ENCODE results near the gene CHRNA4. TPM values are rescaled to one million over a fixed set of nuclear protein-coding genes. Genes with fewer than 3 reads are reported as not detected.

Gene CHRNA4
- total RNA-seq, 3 donors from 2014 or later, result not detected

DNA sequence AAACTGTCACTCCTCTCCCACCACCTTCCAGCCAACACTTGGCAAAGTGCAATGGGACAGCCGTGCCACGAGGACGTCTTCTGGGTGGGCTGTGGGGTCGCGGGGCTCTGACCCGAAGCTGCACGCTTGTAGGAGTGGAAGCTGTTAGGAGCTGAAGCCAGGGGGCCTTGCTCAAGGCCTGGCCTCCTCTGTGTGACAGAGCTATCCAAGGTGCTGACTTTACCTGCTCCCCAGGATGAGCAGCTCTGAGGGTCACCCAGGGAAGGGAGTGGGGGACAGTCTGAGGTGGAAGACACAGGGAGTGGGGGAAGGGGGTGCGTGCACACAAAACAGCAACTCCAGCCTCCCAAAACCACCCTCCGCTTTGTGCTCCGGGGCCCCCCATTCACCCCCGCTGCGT is 17.5 kb upstream of the CHRNA4 start:
- intact Hi-C loops (cut with DNase I; ENCODE audit: low total_unique reads), result no loop called here
- H3K4me3 ChIP-seq, result no peak overlapping the region
- no peaks in the 10 kb centered on the region for H3K36me3 ChIP-seq
- DNase-seq (ENCODE audit: low spot score in 2 of 2), result no peak
- TF ChIP-seq, protein P1, sequence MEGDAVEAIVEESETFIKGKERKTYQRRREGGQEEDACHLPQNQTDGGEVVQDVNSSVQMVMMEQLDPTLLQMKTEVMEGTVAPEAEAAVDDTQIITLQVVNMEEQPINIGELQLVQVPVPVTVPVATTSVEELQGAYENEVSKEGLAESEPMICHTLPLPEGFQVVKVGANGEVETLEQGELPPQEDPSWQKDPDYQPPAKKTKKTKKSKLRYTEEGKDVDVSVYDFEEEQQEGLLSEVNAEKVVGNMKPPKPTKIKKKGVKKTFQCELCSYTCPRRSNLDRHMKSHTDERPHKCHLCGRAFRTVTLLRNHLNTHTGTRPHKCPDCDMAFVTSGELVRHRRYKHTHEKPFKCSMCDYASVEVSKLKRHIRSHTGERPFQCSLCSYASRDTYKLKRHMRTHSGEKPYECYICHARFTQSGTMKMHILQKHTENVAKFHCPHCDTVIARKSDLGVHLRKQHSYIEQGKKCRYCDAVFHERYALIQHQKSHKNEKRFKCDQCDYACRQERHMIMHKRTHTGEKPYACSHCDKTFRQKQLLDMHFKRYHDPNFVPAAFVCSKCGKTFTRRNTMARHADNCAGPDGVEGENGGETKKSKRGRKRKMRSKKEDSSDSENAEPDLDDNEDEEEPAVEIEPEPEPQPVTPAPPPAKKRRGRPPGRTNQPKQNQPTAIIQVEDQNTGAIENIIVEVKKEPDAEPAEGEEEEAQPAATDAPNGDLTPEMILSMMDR (IDR thresholded peaks at IDR 0.05), result no peak
- TF ChIP-seq POLR2A (IDR thresholded peaks at IDR 0.05) (no peak), POLR2AphosphoS5 (IDR thresholded peaks at IDR 0.05) (no peak)
- H3K9me3 ChIP-seq, result no peaks in the 10 kb centered on the region
- H3K27me3 ChIP-seq, result peaks cover 3 to 98% of the 10 kb centered on the region in 2 donors
- H3K27ac ChIP-seq, result no peak overlapping the region
- no peaks in the 10 kb centered on the region for H3K4me1 ChIP-seq

DNA sequence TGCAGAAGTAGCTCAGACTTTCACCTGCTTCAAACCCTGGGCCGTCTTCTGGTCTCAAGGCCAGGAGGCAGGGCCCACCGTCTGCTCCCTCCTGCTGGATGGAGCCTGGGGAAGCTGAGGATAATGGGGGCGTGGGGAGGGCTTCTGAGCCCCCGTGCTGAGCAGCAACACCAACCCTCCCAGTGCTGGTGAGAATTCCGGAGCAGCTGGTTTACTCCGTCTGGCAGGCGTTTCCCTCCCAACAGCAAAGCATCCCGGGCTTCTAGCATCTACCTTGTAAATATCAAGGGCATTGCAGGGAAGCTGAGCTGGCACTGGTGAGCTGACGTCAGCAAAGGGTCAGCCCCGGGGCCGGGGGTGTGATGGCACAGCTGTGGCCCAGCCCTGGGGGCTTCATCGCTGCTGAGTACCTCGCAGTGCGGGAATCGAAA is 16.8 kb upstream of the CHRNA4 start:
- Histone ChIP-seq H3K9me3 (no peaks in the 10 kb centered on the region), H3K36me3 (no peaks in the 10 kb centered on the region), H3K4me1 (no peaks in the 10 kb centered on the region), H3K27ac (no peak overlapping the region), H3K27me3 (peaks cover 3 to 98% of the 10 kb centered on the region in 2 donors), H3K4me3 (no peak overlapping the region)
- intact Hi-C loops (cut with DNase I; ENCODE audit: low total_unique reads), result no loop called here
- DNase-seq (ENCODE audit: low spot score in 2 of 2), result no peak
- TF ChIP-seq POLR2A (IDR thresholded peaks at IDR 0.05), result no peak
- TF ChIP-seq, protein P1 (IDR thresholded peaks at IDR 0.05), result no peak
- TF ChIP-seq POLR2AphosphoS5 (IDR thresholded peaks at IDR 0.05), result no peak

DNA sequence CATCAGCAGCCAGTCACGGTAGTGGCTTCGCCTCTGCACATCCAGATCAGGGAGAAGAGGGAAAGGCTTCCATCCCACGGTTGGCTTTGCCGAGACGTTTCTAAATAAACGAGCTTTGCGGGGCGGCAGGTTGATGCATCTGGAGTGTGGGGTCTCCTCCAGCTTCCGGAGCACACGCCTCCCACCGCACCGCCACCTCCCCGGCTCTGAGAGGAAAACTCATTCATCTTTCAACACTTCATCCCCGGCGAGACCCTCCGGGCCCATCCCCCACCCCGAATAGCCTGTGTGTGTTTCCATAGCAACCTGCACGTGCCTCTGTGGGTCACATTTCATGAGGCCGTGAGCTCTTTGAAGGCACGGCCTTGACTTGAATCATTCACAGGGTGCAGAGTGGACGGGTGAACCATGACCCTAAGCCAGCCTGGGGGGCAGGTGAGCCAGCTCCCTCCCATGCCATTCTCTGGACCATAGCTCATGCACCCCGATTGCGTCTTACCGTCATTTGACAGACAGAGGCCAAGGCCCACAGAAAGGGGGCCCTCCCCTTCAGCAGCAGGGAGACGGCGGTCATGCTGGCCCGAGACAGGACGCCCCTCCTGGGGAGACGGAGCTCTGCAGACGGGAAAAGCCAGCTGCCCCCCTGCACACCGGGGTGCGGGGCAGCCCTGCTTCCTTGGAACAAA is 16.2 kb upstream of the CHRNA4 start:
- intact Hi-C loops (cut with DNase I; ENCODE audit: low total_unique reads), result no loop called here
- Histone ChIP-seq H3K36me3 (no peaks in the 10 kb centered on the region), H3K27ac (no peak overlapping the region), H3K4me1 (no peaks in the 10 kb centered on the region), H3K27me3 (peaks cover 3 to 98% of the 10 kb centered on the region in 2 donors), H3K9me3 (no peaks in the 10 kb centered on the region), H3K4me3 (no peak overlapping the region)
- TF ChIP-seq, protein P1 (IDR thresholded peaks at IDR 0.05), result no peak
- TF ChIP-seq POLR2AphosphoS5 (IDR thresholded peaks at IDR 0.05), result no peak
- no peak for TF ChIP-seq POLR2A (IDR thresholded peaks at IDR 0.05)
- DNase-seq (ENCODE audit: low spot score in 2 of 2), result no peak

DNA sequence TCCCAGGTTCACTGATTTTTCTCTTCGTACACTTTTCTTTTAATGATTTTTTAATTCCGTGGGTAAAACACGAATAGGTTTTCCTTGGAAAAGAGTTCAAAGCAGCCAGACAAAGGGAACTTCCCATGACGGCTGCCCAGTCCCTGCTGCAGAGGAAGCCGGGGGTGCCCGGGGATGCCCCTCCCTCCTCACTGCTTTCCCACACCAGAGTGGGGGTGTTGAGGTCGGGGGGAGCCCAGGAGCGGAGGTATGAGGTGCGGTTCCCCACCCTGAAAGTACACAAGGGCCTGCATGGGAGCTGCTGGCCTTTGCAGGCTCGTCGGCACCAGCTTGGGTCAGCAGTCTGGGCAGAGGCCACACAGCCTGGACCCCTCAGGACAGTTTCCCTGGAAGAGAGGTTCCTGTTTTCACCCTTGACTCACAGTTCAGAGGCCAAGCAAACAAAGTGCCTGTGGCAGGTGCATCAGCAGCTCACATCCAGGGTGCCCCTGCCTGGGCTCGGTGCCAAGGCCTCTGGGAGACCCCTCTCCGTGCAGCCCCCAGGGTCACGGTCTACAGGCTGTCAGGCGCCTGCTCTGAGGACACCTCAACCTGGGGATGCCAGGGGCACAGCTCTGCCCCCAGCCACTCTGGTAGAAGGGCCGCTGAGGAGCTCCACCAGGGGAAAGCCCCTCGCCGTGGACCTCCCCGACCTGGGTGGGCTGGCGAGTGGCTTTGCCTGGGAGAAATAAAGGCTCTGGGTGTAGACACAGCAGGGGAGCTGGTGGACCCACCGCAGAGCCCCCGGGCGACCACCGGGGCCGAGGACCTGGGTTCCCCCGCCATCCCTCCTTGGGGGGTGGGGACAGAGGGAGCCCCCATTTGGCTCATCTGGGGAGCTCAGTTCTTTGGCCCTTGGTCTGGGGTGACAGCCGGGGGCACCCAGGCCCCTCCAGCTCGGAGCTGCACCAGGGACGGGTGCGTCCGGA is 15.4 kb upstream of the CHRNA4 start:
- H3K36me3 ChIP-seq, result no peaks in the 10 kb centered on the region
- H3K27me3 ChIP-seq, result peaks cover 0 to 95% of the 10 kb centered on the region in 2 donors
- no peaks in the 10 kb centered on the region for H3K9me3 ChIP-seq
- TF ChIP-seq POLR2AphosphoS5 (IDR thresholded peaks at IDR 0.05) (no peak), POLR2A (IDR thresholded peaks at IDR 0.05) (no peak)
- TF ChIP-seq, protein P1 (IDR thresholded peaks at IDR 0.05), result no peak
- no peak for DNase-seq (ENCODE audit: low spot score in 2 of 2)
- H3K4me1 ChIP-seq, result no peaks in the 10 kb centered on the region
- intact Hi-C loops (cut with DNase I; ENCODE audit: low total_unique reads), result no loop called here
- H3K27ac ChIP-seq, result no peak overlapping the region
- no peak overlapping the region for H3K4me3 ChIP-seq

DNA sequence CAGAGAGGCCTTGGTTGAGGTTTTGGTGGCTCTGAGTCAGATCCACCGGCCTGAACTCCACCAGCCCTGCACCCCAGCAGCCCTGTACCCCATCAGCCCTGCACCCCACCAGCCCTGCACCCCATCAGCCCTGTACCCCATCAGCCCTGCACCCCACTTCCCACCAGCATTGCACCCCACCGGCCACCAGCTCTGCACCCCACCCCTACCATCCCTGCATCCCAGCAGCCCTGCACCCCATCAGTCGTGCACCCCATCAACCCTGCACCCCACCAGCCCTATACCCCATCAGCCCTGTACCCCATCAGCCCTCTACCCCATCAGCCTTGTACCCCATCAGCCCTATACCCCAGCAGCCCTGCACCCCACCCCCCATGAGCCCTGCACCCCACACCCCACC is 14.3 kb upstream of the CHRNA4 start:
- no peaks in the 10 kb centered on the region for H3K9me3 ChIP-seq

More for the DNA sequence above, 14.3 kb upstream of the CHRNA4 start:
- Histone ChIP-seq H3K4me3 (no peak overlapping the region), H3K27me3 (peaks cover 0 to 95% of the 10 kb centered on the region in 2 donors), H3K4me1 (no peaks in the 10 kb centered on the region), H3K27ac (no peak overlapping the region), H3K36me3 (no peaks in the 10 kb centered on the region)
- DNase-seq (ENCODE audit: low spot score in 2 of 2), result no peak
- TF ChIP-seq, protein P1 (IDR thresholded peaks at IDR 0.05), result no peak
- TF ChIP-seq POLR2A (IDR thresholded peaks at IDR 0.05) (no peak), POLR2AphosphoS5 (IDR thresholded peaks at IDR 0.05) (no peak)
- intact Hi-C loops (cut with DNase I; ENCODE audit: low total_unique reads), result no loop called here
